PC-3 (cell line): ENCODE results near the gene PIR. TPM values are rescaled to one million over a fixed set of nuclear protein-coding genes. Genes with fewer than 3 reads are reported as not detected.

Experiments
- ATAC-seq: fragments of 200-7000 bp; cut with Tn5 transposase; 2 replicates; pipeline ENCODE4 v1.9.1; 2020; ENCODE audit warnings: mild to moderate bottlenecking, moderate library complexity
- BruUV-seq: library from RNA; stranded (reverse); fragments of 400-500 nt; replicated peaks from 2 replicates; lab custom pipeline; 2021; lab: Mats Ljungman, UMichigan
- CTCF ChIA-PET: fragments of 300-600 bp; sonication (Branson Sonifier 250); formaldehyde crosslinking; loops from one replicate; lab custom pipeline; 2022; ENCODE audit warnings: antibody characterized with exemption; lab: Charles Lee
- POLR2A ChIA-PET: fragments of 300-600 bp; sonication (Branson Sonifier 250); formaldehyde crosslinking; loops from one replicate; lab custom pipeline; 2022; ENCODE audit warnings: antibody characterized with exemption; ENCODE audit not compliant: unreplicated experiment; lab: Charles Lee
- DNase-seq: peaks from one replicate; pipeline ENCODE4 v3.0.0-alpha.2; 2015
- H2AFZ ChIP-seq: fragments of 300-600 bp; sonication (generic); 2 replicates; pipeline ENCODE4 v1.6.0; 2016; ENCODE audit warnings: antibody characterized with exemption, low read length
- H3F3A ChIP-seq: fragments of 300-600 bp; sonication (generic); one replicate; pipeline ENCODE4 v1.6.0; 2017; ENCODE audit warnings: antibody characterized with exemption, low read length, control low read depth, mild to moderate bottlenecking; ENCODE audit not compliant: unreplicated experiment
- H3K27ac ChIP-seq: fragments of 300-600 bp; sonication (generic); 2 replicates; pipeline ENCODE4 v1.5.1; 2016; ENCODE audit warnings: mild to moderate bottlenecking, low read length
- H3K27me3 ChIP-seq: fragments of 300-600 bp; sonication (generic); 2 replicates; pipeline ENCODE4 v1.6.1; 2016; ENCODE audit warnings: low read length, mixed read lengths
- H3K36me3 ChIP-seq: fragments of 300-600 bp; sonication (generic); 2 replicates; pipeline ENCODE4 v1.6.1; 2016; ENCODE audit warnings: low read depth, mixed run types, low read length, mixed read lengths
- H3K4me1 ChIP-seq: fragments of 300-600 bp; sonication (generic); 2 replicates; pipeline ENCODE4 v1.5.1; 2016; ENCODE audit warnings: low read length; ENCODE audit not compliant: insufficient read depth
- H3K4me2 ChIP-seq: fragments of 300-600 bp; sonication (generic); 2 replicates; pipeline ENCODE4 v1.6.0; 2016; ENCODE audit warnings: low read length
- H3K4me3 ChIP-seq: fragments of 300-600 bp; sonication (generic); 2 replicates; pipeline ENCODE4 v1.5.1; 2016; ENCODE audit warnings: mild to moderate bottlenecking, low read length, mixed read lengths
- H3K79me2 ChIP-seq: fragments of 300-600 bp; sonication (generic); 2 replicates; pipeline ENCODE4 v1.6.1; 2017; ENCODE audit warnings: low read length, mixed read lengths
- H3K9ac ChIP-seq: fragments of 300-600 bp; sonication (generic); 2 replicates; pipeline ENCODE4 v1.6.0; 2016; ENCODE audit warnings: mild to moderate bottlenecking, low read length
- H3K9me2 ChIP-seq: fragments of 300-600 bp; sonication (generic); replicated peaks from 2 replicates; pipeline ENCODE4 v1.6.1; 2016; ENCODE audit warnings: mixed run types, low read length, mixed read lengths
- H3K9me3 ChIP-seq: fragments of 300-600 bp; sonication (generic); 2 replicates; pipeline ENCODE4 v1.6.1; 2016; ENCODE audit warnings: low read length, mixed read lengths
- H4K20me1 ChIP-seq: fragments of 300-600 bp; sonication (generic); 2 replicates; pipeline ENCODE4 v1.6.1; 2016; ENCODE audit warnings: low read length, mixed read lengths
- CTCF ChIP-seq: fragments of 300-600 bp; sonication (generic); conservative IDR thresholded peaks from 2 replicates; pipeline ENCODE4 v1.5.1; 2017; ENCODE audit warnings: antibody characterized with exemption, low read depth, mild to moderate bottlenecking, low read length
- EZH2 ChIP-seq: fragments of 300-600 bp; sonication (generic); IDR thresholded peaks from one replicate; pipeline ENCODE4 v1.6.1; 2017; ENCODE audit warnings: antibody characterized with exemption, mild to moderate bottlenecking, low read length; ENCODE audit not compliant: unreplicated experiment
- EZH2phosphoT487 ChIP-seq: fragments of 300-600 bp; sonication (generic); IDR thresholded peaks from 2 replicates; pipeline ENCODE4 v1.6.1; 2018; ENCODE audit warnings: mild to moderate bottlenecking, antibody characterized with exemption, low read length, borderline replicate concordance
- intact Hi-C: fragments of 100-400 bp; cut with micrococcal nuclease; formaldehyde crosslinking; loops from 2 replicates; pipeline ENCODE4 v1.9.0; 2023
- total RNA-seq: library from RNA; depleted of rRNA; stranded (reverse); fragments of >200 nt; gene quantifications from 2 replicates; pipeline ENCODE4 v1.2.3, GENCODE V29; 2014

Gene PIR
- total RNA-seq, 1 experiment from 2014 or later, result 50.8 TPM

GRCh38 chrX:15465896-15466651 lies 27.1 kb downstream of the PIR start:
- intact Hi-C loops, result no loop called here
- Histone ChIP-seq H3K4me3 (no peak overlapping the region), H3K27ac (no peak overlapping the region), H3K27me3 (no peaks in the 10 kb centered on the region), H3F3A (no peaks in the 10 kb centered on the region), H3K36me3 (no peaks in the 10 kb centered on the region), H3K9me2 (no peaks in the 10 kb centered on the region), H3K4me1 (peaks cover under 1% of the 10 kb centered on the region; the same call in 1 of the 2 replicates), H2AFZ (no peak overlapping the region), H4K20me1 (no peaks in the 10 kb centered on the region), H3K79me2 (no peaks in the 10 kb centered on the region), H3K9ac (no peak overlapping the region), H3K9me3 (no peaks in the 10 kb centered on the region), H3K4me2 (no peak overlapping the region)
- CTCF ChIA-PET, result no interaction called here
- peak; percentile 5 for DNase-seq
- POLR2A ChIA-PET, result no interaction called here
- ATAC-seq, result no peak
- TF ChIP-seq CTCF (peak; percentile 41), EZH2phosphoT487 (no peak)
- BruUV-seq, result no TSS peak

DNA sequence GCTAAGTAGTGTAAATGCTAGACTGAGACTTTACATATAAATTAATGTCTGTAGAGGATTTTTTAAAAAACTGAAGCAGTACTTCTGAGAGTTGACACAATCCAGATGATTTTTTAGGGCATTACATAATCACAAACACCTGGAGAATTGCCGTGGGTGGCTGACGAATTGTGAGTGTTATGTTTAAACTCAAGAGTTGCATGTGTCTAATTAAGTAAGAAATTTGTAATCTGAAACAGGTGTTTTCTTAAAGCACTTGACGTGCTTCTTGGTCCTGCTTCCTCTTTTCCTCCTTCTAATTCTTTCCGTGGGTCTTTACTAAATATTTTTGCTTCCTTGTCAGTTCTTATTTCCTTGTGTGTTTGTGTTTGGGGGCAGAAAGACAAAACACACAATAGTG lies 27.8 kb downstream of the PIR start:
- DNase-seq (no peak), ATAC-seq (no peak)
- no peak overlapping the region for H3K4me2 ChIP-seq
- no peak overlapping the region for H2AFZ ChIP-seq
- ChIA-PET CTCF (no interaction called here), POLR2A (no interaction called here)
- no peaks in the 10 kb centered on the region for H3K27me3 ChIP-seq
- no peak overlapping the region for H3K27ac ChIP-seq
- intact Hi-C loops, result no loop called here
- no peaks in the 10 kb centered on the region for H3K9me2 ChIP-seq
- TF ChIP-seq EZH2, result no peak
- TF ChIP-seq EZH2phosphoT487, result no peak
- no peak for TF ChIP-seq CTCF
- no peak overlapping the region for H3K9ac ChIP-seq
- H3K36me3 ChIP-seq, result 0 out of 2 replicates have a peak, but pooled peaks cover 3% of the 10 kb centered on the region
- no peaks in the 10 kb centered on the region for H3K4me1 ChIP-seq
- no peaks in the 10 kb centered on the region for H3K79me2 ChIP-seq
- no TSS peak for BruUV-seq
- no peaks in the 10 kb centered on the region for H3K9me3 ChIP-seq
- no peaks in the 10 kb centered on the region for H3F3A ChIP-seq
- no peaks in the 10 kb centered on the region for H4K20me1 ChIP-seq
- no peak overlapping the region for H3K4me3 ChIP-seq

GRCh38 chrX:15464704-15465103 lies 28.4 kb downstream of the PIR start:
- Histone ChIP-seq H3K36me3 (0 out of 2 replicates have a peak, but pooled peaks cover 3% of the 10 kb centered on the region), H3K9me3 (no peaks in the 10 kb centered on the region), H3F3A (no peaks in the 10 kb centered on the region), H3K9ac (no peak overlapping the region), H3K4me2 (no peak overlapping the region), H3K27ac (no peak overlapping the region), H2AFZ (no peak overlapping the region), H3K27me3 (no peaks in the 10 kb centered on the region), H3K4me3 (no peak overlapping the region), H3K9me2 (no peaks in the 10 kb centered on the region), H3K79me2 (no peaks in the 10 kb centered on the region), H4K20me1 (no peaks in the 10 kb centered on the region), H3K4me1 (no peaks in the 10 kb centered on the region)
- no TSS peak for BruUV-seq
- ATAC-seq (no peak), DNase-seq (peak; percentile 2)
- intact Hi-C loops, result no loop called here
- CTCF ChIA-PET, result no interaction called here
- TF ChIP-seq CTCF (no peak), EZH2phosphoT487 (no peak), EZH2 (no peak)
- POLR2A ChIA-PET, result no interaction called here
